Measurements from ENCODE around the gene ACBD3. TPM values are rescaled to one million over a fixed set of nuclear protein-coding genes. Genes with fewer than 3 reads are reported as not detected.

The ACBD3 gene
- total RNA-seq, 1 donor from 2014 or later, result 48.0 TPM

DNA sequence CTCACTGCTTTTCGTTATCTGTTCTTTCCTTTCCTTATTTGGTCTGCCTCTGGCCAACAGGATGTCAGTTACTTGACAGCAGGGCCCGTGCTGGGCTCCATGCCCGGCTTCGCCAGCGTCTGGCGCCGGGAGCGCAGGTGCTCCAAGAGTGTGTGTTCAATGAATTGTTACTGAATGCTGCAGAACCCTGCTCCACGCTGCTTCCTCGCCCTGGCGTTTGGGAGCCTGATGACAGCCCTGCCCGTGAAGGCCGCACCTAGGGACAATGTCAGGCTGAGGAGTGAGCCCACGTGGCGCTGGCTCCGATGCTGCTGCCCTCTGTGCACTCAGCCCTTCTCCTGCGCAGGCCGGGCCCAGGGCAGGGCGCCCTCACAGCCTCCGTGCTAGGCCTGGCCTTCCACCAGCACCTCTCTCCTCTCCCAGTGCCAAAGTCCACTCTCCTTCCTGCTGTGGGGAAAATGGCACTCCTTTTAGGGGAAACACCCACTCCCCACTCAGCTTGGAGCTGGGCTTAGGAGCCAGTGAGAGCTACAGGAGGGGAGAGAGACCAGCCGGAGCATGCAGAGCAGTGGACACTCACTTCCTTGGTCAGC, 51.4 kb downstream of the ACBD3 start:
- H3K27ac Mint-ChIP-seq (ENCODE audit: unreplicated experiment), result no peak overlapping the region
- no peaks in the 10 kb centered on the region for H3K36me3 Mint-ChIP-seq (ENCODE audit: unreplicated experiment)
- H3K9me3 Mint-ChIP-seq (ENCODE audit: unreplicated experiment), result peaks cover 3% of the 10 kb centered on the region
- TF ChIP-seq CTCF (IDR thresholded peaks at IDR 0.05), result no peak
- DNase-seq (ENCODE audit: extremely low spot score, unreplicated experiment), result peak; percentile 77
- no peaks in the 10 kb centered on the region for H3K27me3 Mint-ChIP-seq (ENCODE audit: unreplicated experiment)
- no peak overlapping the region for H3K4me3 Mint-ChIP-seq (ENCODE audit: unreplicated experiment)
- H3K4me1 Mint-ChIP-seq (ENCODE audit: unreplicated experiment), result peaks cover 10% of the 10 kb centered on the region

DNA sequence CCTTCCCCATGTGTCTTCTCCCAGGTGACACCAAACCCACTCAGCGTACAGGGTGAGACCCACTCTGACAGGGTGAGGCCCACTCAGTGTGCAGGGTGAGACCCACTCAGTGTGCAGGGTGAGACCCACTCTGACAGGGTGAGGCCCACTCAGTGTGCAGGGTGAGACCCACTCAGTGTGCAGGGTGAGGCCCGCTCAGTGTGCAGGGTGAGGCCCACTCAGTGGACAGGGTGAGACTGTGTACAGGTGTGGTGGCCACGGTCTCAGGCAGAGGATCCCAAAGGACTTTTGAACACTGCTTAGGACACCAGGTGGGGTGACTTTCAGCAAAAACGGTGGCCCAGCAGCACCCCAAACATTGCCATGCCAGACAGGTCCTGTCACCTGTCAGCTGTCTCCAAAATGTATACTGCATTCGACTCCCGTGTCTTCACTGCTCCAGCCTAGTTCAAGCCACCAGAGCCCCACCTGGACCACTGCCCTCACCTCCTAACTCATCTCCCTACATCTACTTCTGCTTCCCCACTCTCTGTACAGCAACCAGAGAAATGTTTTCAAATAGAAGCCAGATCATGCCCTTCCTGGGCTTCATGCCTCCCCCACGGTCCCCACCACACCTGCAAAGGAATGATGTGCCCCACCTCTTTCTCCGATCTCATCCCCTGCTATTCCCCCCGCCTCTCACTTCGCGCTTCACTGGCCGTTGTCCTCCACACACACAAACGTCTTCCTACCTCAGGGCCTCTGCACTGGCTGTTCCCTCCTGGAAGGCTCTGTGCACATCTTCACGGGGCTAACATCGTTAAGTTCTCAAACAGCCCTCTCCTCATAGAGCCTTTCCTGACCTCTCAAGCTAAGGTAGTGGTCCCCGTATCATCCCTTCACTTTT, 52.1 kb downstream of the ACBD3 start:
- peak; percentile 69 for DNase-seq (ENCODE audit: extremely low spot score, unreplicated experiment)
- Mint-ChIP-seq H3K4me1 (ENCODE audit: unreplicated experiment) (peaks cover 10% of the 10 kb centered on the region), H3K4me3 (ENCODE audit: unreplicated experiment) (no peak overlapping the region), H3K9me3 (ENCODE audit: unreplicated experiment) (peaks cover 3% of the 10 kb centered on the region), H3K36me3 (ENCODE audit: unreplicated experiment) (no peaks in the 10 kb centered on the region), H3K27me3 (ENCODE audit: unreplicated experiment) (no peaks in the 10 kb centered on the region), H3K27ac (ENCODE audit: unreplicated experiment) (no peak overlapping the region)
- no peak for TF ChIP-seq CTCF (IDR thresholded peaks at IDR 0.05)

DNA sequence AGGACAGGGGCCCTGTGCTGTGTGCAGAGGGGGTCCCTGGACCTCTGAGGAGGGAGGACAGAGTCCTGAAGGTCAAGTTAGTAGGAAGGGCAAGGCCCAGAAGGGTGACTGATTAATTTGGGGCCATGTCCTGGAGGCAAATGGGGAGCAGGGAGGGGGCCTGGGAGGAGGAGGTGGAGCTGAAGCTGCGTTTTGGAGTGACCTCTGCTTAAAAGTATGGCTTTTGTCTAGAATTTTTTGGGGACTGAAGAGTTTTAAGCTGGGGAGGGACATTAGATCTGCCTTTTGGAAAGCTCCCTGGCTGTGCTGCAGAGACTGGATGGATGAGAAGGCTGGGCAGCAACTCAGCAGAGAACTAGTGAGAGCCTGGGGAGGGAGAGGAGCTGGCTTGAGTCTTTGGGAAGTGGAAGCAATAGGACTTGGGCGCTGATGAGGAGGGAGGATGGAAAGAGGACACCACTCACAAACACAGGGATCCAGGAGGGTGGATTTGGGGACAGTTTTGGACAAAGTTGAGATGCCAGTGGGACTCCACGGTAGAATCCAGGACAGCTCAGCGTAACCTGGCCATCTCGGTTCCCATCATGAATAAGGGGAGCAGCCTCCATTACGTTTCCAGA, 52.9 kb downstream of the ACBD3 start:
- TF ChIP-seq CTCF (IDR thresholded peaks at IDR 0.05), result no peak
- no peak overlapping the region for H3K4me3 Mint-ChIP-seq (ENCODE audit: unreplicated experiment)

DNA sequence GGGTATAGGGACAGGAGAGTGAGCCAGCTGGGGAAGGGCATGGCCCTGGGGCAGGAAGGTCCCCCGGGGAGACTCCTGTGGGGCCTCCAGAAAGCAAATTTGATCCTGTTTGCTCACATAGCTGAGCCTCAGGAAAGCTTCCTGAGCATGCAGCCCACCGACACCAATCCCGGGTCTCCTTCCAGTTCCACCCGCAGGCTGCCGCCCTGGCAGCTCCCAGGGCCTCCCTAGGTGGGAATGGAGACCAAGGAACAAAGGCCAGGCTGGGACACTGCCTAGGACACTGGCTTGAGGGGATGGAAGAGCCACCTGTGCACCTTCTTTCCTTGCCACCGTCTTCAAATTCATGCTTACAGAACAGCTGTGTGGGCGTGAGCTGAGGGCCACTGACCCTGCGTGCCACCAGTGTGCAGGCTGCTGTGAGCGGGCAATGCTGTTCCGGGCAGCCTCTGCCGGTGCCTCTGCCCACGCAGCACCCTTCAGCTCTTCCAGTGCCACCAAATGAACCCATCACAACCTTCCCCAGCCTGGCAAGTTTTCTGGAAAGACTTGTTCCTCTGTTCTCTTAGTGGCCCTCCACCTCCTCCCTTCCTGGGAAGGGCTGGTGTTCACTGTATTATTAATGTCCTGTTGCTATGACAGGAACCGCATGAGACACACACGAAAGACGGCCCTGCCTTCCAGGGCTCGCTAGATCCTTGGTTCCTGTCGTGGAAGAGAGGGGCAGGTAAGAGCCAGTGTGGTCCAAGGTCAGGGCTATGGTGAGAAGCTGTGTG, 53.6 kb downstream of the ACBD3 start:
- DNase-seq (ENCODE audit: extremely low spot score, unreplicated experiment), result peak; percentile 59
- H3K27me3 Mint-ChIP-seq (ENCODE audit: unreplicated experiment), result no peaks in the 10 kb centered on the region
- H3K9me3 Mint-ChIP-seq (ENCODE audit: unreplicated experiment), result peaks cover 3% of the 10 kb centered on the region
- TF ChIP-seq CTCF (IDR thresholded peaks at IDR 0.05), result no peak
- no peak overlapping the region for H3K4me3 Mint-ChIP-seq (ENCODE audit: unreplicated experiment)
- H3K36me3 Mint-ChIP-seq (ENCODE audit: unreplicated experiment), result no peaks in the 10 kb centered on the region
- no peak overlapping the region for H3K27ac Mint-ChIP-seq (ENCODE audit: unreplicated experiment)
- H3K4me1 Mint-ChIP-seq (ENCODE audit: unreplicated experiment), result peaks cover 18% of the 10 kb centered on the region

More for the DNA sequence above, 52.9 kb downstream of the ACBD3 start:
- Mint-ChIP-seq H3K4me1 (ENCODE audit: unreplicated experiment) (peaks cover 11% of the 10 kb centered on the region), H3K36me3 (ENCODE audit: unreplicated experiment) (no peaks in the 10 kb centered on the region), H3K9me3 (ENCODE audit: unreplicated experiment) (peaks cover 3% of the 10 kb centered on the region), H3K27me3 (ENCODE audit: unreplicated experiment) (no peaks in the 10 kb centered on the region), H3K27ac (ENCODE audit: unreplicated experiment) (no peak overlapping the region)
- DNase-seq (ENCODE audit: extremely low spot score, unreplicated experiment), result peak; percentile 48

All from osteocyte (in vitro differentiated cells).